Measurements from ENCODE around the gene AGK. TPM values are rescaled to one million over a fixed set of nuclear protein-coding genes. Genes with fewer than 3 reads are reported as not detected.

The AGK gene
- polyA plus RNA-seq, 1 donor: 16.9 TPM

DNA sequence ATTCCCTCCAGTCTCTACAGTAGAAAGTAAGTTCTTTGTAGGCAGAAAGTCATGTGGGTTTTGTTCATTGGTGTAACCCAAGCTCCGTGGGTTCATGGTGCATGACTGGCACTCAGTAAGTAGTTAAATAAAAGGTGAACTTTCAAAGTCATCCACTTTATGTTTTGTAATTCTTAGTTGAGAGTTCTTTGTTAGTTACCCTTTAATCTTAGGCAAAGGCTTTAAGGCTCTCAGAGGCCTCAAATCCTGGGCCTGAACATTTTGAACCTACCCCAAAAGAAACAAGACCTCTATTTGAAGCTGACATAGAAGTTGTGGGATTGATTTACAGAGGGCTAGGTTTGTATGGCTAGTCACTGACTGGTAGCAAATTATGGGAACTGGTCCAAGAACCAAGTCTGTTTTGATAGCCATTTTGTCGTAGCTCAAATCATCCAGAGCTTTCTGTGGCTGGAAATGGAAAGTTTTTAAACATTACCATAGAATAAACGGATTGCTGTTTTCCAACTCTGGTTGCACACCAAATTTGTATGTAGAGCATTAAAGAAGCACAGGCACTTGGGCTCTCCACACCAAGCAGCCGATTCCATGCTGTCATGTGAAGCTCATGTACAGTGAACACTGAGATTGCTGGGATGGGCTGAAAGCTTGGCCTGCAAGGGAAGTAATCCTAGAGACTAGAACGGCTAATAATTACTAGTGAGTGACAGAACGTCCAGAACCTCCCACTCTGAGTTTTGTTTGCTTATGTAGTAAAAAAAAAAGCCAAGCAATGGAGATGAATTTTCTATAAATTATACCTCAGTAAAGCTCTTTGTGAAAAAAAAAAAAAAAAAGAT lies 97.3 kb downstream of the AGK start:
- DNase-seq: no peak

DNA sequence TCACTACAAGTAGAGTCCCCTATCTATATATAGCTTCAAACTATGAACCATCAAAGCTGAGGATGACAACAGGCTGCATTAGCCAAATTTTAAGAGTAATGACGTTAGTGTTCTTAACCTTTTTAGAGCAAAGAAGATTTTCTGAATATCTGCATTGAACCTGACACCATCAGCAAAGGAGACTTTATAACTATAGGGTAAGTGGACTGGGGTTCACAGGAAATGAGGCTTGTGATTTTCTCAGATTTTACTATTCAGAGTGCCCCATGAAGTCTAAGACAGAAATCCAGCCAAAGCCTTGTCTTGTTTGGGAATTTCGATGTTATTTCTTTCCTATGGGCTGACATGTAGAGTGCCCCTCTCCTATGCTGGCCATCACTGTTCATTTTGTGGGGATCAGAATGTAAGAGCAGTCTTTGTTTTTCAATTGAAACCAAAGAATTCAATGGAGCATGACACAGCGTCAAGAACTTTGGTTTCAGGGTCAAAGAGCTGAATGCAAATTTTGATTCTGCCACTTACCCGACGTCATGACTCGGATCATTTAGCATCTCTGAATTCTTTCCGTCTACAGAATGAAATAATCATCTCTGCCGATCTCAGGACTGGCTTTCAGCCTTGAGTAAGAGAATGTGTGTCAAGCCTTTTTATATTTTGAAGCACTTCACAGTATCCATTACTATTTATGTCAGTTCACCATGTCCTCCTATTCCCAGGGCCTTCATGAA lies 98.1 kb downstream of the AGK start:
- no peak for DNase-seq

DNA sequence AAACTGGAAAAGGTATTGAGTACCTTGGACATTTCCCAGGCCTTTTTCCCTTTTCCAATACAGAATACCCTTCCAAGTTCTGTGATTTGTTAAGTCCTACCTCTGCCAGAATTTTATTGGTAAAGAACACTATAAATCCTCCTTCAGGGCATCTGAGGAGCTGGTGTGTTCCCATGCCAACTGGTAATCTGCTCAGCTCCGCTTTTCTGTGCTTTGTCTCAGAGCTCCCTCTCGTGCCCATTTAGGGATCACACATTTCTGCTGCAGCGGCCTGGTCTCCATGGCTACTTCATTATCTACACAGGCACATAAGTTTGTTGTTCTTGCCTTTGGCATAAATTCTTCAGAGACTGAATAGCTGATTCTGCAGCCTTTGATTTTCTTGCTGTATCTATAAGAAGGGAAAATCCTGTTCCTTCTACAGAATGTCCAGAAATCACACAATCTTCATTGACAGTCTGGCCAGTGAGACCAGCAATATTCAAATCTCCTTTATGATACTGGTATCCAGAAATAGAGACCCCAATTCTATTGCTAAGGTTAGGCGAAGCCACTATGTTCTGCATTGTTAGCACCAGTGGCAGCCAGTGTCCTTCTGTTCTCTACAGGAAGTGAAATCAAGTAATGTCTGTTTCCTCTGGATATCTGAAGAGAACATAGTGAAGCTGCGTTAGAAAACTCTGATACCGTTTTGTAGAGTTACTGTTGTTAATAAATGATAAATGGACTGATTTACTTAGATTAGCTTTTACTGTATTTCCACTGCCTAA lies 98.8 kb downstream of the AGK start:
- peak; percentile 69 for DNase-seq

DNA sequence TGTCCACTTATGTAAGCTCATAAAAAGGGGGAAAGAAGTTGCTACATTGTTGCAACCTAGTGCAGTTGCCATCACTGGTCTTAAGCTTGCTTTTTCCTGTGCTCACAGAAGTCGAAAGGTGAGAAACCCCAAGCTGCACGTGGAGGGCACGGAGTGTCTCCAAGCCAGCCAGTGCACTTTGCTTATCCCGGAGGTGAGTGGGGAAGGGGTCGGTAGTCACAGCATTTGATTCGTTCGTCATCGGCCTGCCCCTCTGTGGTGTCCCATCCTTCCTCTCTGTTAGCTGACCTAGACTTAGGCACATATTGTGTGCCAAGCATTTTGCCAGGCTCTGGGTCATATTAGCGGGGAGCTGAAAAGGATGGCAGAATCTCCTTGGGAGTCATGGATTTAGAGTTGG lies 100.2 kb downstream of the AGK start:
- DNase-seq: no peak

DNA sequence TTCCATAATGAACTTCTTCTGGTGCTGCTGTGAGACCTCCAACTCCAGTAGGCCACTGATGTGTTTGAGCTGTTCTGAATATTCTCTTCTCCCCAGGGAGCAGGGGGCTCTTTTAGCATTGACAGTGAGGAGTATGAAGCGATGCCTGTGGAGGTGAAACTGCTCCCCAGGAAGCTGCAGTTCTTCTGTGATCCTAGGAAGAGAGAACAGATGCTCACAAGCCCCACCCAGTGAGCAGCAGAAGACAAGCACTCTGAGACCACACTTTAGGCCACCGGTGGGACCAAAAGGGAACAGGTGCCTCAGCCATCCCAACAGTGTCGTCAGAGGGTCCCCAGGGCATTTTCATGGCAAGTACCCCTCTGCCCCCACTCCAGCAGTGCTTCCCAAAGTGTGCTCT lies 101.5 kb downstream of the AGK start:
- DNase-seq: no peak

DNA sequence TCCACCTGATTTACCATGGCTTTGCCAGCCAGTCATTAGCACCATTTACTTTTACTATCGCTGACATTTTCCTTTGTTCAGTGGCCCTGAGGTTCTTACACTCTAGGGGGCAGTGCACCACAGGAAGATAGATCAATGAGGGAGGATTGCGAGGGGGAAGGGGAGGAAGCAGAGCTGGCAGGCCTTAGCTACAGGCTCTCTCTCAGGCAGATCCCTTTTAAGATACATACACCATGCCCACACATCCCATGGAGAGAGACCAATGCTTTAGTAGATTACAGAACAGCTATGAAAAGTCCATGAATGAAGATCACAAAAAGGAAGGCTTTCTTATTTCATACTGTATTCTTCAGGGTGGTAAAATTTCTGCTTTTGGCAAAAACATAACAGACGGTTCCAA lies 103.3 kb downstream of the AGK start:
- peak; percentile 36 for DNase-seq

DNA sequence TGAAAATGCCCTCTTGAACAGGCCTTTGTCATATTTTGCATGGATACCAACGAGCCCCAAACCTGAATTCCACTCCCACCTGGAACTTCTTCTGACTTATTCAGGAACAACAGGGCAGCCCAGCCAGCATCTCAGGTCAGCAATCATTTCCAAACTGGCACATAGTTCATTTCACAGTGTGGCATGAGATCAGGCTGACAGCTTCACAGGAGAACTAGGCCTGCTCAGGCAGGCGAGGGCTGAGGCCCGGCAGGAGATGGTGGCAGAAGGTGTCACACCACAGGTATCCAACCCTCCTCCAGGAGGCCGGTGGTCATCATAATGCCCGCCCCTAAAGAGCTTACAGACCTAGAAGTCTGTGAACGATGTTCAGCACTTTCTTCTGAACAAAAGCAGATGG lies 108.3 kb downstream of the AGK start:
- DNase-seq: no peak

DNA sequence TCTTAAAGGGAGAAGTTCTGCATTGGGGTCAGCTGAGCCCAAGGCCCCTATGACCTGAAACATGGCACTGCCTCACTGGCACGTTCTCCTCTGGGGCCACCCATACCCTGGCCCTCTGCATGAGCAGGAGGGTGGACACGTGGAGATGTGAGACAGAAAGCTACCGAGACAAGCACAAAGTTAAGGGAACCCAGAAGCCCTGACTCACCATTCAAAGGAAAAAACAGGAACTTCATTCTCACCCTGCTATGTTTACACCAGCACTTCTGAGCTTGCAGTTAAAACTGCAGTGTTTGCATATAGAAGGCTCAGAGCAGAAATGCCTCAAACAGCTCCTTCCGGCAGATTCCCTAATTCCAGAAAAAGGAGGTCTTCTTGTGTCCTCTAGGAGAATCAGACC lies 109.0 kb downstream of the AGK start:
- DNase-seq: no peak

DNA sequence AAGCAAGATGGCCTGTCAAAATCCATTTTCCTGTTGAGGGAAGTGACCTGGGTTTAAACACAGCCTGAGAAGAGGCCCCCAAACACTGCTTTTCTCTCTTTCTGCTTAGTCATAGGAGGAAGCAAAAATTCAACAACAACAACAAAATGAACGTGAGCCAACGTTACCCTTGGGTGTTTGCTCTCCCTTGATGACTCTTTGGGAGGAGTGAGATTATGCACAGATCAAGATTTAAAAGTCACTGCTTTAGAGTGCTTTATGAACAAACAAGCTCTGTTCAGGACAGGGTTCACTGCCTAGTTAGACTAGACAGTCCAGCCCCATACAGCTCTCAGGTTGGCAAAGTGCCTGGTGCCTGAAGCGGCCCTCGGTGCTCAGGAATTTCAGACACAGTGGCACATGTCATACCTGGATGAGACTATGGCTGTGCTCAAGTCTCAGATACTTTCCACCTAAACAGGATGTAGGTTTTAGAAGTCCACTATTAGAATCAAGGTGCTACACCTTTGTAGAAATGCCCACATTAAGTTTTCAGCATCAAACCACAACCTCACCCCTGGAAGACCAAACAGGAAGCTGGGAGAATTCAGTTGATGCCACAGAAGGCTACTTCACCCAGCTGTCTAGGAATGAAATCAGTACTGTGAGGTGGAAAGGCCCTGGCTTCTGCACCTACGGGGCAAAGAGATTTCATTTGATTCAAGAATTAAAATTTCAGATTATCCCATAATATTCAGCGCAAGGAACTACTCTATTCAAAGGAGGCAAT lies 112.1 kb downstream of the AGK start:
- DNase-seq: no peak

DNA sequence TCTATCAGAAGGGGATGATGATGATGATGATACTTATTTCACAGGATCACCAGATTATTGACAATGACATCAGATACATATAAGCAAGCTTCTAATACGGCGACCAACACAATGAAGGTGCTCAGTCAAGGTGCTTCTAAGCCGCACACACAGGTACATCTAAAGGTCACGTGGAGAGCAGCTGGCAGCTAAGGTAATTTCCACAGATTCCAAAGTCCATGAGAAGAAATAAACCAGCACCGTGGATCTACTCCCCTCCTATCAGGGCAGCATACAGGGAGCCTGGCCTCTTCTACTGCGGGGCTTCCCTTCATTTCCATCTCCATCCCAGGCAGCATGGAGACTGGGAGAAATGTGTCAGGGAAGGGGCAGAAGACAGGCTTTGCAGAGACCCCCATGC lies 113.2 kb downstream of the AGK start:
- no peak for DNase-seq

DNA sequence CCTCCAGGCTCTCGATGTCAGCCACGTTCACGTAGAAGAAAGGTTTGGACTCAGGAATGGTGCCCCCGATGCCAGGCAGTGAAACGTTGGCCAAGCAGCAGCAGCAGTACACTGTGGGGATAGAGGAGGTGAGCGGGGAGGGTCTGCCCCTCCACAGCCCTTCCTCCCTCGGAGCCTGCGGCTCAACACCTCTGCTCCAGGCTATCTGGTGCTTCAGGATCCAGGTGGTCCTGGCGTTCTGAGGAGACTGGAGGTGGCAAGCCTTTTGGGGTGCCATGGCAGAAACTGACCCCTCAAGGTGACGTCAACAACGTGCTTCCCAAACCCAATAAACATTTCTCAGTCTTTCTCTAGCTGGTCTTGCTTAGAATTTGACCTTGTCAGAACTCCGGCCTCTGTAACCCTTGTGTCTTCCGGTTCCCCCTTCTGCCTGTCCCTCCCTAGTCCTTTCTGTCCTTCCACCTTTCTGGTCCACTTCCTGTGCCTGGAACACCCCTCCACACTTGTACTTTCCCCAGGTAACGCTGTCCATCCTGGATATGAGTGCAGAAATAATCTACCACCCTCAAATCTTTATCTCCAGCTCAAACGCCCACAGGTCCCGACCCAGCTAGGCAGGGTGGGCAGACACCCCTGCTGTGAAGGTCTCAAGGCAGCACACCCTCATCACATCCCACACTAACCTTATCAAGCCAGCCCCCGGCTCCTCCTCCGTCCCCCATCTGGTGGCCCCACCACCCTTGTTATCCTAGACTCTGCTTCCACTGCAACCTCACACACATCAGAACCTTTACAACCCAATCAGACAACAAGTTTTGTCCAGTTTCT lies 114.2 kb downstream of the AGK start:
- no peak for DNase-seq

DNA sequence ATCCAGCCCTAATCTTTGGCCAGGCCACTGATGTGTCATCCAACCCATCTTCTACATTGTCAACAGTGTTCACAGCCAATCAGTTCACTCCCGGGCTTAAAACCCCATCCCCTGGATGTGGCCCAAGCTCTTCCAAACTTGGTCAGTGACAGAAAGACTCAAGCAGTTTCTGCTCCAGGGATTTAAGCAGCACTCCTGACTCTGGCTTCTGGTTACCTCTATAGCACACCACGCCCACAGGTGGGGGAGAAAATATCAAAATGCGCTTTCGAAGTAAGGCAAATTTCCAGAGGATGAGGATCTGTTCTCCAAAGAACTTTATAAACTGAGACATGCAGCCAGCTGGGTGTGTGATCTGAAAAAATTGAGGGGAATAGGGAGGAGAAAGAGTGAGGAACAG lies 114.9 kb downstream of the AGK start:
- DNase-seq: no peak

DNA sequence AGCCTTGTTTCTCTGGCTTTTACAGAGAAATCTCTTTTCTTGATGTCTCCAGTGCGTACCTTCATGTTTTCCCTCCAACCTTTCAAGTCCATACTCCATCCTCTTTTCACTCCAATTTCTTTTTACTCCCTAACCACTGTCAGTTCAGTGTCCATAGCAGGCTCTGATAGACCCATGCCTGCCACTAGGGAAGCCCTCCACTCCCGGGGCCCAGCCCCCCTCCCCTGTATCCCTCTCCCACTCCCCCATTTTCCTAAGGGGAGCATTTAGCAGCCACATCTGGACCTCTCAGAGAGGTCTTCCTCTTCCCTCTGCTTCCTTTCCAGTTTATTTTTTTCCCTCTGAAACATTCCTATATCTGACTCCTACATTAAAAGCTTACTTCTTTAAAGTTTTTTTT lies 117.6 kb downstream of the AGK start:
- no peak for DNase-seq

DNA sequence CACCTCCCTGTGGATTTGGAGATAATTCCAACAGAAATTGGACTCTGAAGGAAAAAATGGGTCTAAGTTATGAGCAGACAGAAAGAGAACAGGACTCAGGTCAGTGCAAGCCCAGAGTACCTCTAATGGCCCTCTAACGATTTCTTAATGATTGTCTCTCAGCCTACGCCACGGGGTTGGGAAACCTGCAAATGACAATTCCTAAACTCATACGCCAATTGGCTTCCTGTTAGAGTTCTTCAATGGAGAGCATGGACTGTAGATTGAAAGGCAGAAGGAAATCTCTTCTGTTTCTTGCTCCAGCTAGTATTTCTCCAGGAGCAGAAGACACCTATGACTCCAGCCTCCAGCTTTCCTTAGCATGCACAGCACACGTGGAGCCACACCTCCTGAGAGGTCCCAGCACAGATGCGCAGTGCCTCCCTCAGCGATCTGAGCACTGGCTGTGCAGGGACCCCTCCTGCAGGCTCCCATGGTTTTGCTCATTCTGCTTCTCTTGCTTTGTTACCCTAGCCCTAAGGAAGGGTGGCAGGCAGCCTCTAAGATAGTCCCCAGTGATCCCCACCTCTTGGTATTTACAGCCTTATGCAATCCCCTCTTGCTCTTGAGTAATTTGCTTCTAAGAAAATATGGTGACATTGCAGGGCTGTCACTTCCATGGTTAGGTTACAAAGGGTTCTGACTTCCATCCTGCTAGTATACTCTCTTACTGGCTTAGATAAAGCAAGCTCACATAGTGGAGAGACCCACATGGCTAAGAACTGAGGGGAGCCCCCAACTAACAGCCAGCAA lies 120.7 kb downstream of the AGK start:
- no peak for DNase-seq

DNA sequence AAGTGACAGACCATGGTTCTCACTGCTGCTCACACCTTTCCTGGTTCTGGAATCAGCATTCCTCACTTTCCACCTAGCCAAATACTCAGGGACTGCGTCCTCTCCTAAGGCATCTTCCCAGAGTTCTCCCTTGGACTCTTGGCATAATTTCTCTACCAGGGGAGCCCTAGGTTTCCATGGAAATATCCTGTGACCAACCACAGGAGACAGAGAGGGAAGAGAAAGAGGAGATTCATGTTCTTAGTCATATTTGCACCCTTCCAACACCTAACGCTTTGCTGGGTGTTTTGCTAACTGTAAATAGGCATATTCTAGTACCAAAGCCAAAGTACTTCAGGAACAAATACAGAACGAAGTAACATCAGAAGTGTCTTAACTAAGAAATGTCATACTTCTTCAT lies 122.1 kb downstream of the AGK start:
- no peak for DNase-seq

DNA sequence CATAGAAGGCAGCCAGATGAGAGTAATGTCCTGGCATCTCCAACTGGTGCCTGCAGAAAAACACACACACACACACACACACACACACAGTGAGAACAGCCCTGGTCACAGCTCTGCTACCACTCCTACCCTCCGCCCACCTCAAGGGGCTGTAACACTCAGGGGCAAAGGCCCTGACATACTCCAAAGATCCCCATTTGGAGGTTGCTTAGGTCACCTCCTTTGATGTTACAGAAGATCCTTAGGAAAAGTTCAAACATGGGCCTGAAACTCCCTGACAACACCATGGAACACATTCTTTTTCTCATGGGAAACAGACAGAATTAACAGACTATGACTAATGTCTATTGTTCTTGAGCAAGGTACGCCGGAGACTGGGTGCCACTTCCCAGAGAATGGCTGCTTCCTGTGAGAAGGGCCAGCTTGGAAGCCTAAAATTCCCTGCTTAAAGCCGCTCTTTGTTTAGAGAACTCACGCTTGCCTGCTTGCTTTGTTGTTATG lies 123.0 kb downstream of the AGK start:
- DNase-seq: no peak

DNA sequence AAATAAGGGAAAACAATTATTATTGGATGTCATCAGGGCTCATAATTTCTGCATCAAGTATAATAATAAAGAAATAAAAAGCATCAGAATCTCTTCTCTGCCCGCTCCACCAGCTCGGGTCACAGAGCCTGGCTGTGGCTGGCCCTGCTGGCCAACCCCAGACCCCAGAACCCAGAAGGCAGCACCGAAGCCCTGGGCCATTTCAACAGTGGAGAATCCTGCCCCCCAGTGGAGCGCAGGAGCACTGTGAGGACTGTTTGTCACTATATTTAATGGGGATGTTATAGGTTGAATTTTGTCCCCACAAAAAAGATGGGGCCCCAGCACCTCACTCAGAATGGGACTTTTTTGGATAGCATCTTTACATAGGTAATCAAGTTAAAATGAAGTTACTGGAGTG lies 123.5 kb downstream of the AGK start:
- no peak for DNase-seq

DNA sequence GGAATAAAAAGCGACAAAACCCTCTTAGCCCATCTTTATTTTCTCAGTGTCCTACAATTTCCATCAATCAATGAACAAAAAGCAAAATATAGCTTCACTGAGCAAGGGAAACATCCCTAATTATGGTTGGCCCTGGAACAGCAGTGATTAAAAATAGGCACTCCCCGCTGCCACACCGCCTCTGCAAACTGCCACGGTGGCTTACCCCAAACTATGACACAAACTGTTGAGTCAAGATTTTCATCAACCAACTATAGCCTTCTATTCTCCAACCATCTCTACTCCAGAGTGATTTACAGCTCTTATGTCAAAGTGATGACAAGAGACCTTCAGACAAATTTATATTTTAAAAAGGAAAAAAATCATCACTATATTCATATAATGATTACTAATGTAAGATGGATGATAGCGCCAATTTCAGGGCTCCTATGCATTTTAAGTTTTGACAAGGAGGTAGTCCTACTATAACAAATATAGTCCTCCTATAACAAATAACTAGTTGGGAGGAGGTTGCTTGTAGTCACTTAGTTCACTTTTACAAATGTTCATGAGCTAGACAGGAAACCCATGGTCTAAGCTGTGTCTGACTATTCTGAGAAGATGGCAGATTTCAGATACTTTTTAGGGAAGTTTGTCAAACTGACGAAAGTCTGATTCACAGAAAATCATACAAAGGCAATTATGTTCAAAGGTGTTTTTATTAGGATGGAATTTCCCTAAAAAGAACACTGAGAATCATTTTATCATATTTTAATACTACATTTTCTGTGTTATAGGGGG lies 124.4 kb downstream of the AGK start:
- DNase-seq: no peak

DNA sequence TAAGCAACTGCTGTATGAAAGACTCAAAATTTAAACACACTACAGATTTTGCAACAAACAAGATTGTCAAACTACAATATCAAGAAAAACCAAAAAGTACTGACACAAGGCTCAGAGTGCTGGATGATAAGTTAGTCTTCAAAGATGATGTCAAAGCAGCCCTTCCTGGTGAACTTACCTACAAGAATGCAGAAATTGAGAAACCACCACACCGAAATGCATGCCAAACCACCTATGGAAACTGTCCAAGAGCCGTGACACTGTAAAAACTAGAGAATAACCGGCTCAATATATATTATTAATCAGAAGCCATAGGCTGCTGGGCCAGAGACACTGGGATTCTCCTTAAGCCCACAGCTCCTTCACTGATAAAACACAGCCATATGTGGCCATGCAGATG lies 125.4 kb downstream of the AGK start:
- DNase-seq: no peak

DNA sequence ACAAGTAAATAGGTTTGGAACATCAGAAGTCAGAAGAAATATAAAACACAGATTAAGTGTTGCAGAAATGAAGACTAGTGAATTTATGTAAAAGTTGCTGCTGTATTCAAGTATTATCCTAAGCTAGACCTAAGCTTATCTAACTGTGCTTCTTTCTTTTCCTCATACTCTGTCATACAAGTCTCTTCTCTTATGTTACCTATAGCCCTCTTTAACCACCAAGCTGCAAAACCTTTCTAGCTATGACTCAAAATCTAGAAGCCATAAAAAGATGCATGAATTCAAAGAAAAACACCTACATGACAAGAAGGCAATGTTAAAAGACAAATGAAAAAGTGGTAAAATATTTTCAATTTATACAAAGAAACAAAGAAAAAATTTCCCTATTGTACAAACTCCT lies 127.8 kb downstream of the AGK start:
- no peak for DNase-seq
